ENCODE measurements around the gene UNC93A.
A peak's percentile ranks its signal among the peaks of the same experiment; 100 is the strongest.

The UNC93A gene

GRCh38 chr6:167293088-167293589 is 2.0 kb downstream of the UNC93A start:
- no peak for DNase-seq (ENCODE audit: low spot score)

DNA sequence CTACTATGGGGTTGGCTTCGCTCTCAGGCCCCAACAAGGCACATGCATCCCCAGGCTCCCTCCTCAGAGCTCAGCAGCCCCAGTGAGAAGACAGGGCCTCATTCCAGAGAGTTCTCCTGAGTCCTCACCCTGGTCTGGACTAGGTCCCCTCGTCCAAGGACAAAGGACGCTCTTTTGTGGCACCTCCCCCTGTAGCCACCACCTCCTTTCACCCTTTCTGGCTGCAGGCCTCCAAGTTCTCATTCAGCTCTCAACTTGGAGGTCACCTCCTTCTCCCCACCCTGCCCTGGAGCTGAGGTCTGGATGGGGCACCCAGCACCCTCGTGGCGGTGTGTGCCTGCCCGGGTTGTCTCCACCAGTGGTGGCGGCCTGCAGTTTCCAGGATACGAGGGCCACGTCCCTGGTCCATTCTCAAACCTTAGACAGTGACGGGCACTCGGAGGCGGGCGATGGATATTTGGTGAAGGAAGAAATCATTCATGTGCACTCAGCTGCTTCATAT is 2.5 kb downstream of the UNC93A start:
- DNase-seq (ENCODE audit: low spot score), result no peak

DNA sequence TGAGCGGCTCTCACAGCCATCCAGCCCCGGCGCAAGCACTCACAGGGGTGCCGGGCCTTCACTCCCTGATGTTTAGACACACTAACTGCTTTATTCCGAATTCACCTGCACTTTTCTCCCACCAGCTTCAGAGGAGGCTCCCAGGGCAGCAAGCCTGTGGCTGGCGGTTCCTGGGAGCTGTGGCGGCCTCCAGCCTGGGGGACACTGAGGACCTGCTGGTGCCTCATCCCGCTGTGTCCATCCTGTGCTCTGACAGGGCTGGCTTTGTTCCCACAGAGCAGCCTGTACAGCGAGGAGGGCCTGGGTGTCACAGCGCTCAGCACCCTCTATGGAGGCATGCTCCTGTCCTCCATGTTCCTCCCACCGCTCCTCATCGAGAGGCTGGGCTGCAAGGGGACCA is 3.1 kb downstream of the UNC93A start:
- DNase-seq (ENCODE audit: low spot score), result no peak

DNA sequence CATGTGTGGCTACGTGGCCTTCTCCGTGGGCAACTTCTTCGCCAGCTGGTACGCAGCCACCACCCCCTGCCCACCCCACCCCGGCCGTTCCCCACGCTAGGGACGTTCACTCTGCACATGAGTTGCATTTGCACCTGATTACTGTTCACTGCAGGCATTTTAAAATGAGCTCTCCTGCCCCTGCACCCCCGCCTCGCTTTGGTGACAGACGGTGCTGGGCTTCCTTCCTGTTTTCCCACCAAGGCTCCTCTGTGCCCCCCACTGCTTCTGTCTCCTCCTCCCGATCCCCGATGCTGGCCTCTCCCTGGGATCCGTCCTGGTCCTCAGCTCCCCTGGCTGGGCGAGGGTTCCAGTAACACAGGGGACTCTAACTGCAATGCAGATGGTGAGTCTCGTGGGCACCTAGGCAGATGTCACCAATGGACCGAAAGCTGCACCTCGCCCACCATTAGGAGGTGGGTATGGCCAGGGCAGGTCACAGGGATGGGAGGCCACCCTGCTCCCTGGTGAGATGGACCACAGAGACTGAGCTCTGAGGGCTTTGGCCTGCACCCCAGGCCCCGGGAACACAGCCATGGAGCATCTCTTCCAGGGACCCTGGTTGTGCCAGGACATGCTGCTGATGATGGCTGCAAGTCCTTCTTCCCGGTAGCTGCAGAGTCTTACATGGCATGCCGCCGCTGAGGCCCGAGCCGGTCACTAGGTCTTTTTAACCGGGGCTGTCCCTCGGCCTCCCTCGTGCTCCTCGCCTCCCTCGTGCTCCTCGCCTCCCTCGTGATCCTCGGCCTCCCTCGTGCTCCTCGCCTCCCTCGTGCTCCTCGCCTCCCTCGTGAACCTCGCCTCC is 3.8 kb downstream of the UNC93A start:
- DNase-seq (ENCODE audit: low spot score), result no peak

GRCh38 chr6:167295495-167296292 is 4.6 kb downstream of the UNC93A start:
- DNase-seq (ENCODE audit: low spot score), result no peak

DNA sequence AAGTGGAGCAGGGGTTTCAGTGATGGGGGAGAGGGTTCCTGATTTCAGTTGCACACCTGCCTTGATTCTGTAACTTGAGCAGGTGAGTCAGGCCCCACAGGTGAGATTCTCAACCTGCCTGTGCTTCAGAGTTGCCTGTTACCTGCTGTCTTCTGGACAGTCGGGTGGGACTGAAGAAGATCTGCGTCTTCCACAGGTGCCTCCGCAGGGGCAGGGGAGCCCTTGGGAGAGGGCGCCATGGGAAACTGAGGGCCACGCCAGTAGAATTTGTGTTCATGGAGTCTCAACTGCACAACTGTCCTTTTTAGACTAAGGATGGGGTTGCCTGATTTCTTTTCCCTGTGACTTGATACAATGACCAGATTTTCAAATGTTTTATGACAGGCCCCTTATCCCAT is 5.2 kb downstream of the UNC93A start:
- DNase-seq (ENCODE audit: low spot score), result no peak

DNA sequence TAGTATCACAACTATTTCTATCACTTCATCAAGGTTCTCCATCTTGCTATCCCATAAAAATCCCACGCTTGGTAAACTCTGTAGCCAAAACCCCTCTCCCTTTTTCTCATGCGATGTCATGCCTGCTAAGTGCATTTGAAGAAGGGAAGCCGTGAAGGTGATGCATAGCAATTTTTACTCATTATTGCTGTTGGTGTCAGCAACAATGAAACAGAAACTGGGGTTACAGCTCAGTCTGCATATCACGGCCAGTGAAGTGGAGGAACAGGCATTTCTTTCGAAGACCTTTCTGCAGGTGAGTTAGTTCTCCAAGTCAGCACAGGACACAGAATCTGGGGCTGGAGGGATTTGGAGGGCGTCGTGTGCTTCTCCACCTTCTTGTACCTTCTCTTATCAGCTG is 5.8 kb downstream of the UNC93A start:
- peak; percentile 17 for DNase-seq (ENCODE audit: low spot score)

DNA sequence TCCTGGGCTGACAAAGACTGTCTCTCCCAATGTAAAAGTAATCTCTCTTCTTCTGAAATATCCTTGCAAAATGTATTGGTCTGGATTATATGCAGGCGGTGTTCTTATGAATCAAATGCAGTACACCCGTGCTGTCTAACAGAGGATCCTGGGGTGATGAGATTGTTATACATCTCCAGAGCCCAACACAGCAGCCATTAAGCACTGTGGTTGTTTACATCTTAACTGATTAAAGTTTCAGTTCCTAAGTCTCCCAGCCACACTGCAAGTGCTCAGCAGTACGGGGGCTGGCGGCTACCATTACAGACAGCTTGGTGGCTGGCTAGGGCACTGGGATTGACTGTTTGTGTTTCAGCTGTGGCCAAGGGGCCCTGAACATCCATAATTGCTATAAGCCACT is 7.0 kb downstream of the UNC93A start:
- no peak for DNase-seq (ENCODE audit: low spot score)

DNA sequence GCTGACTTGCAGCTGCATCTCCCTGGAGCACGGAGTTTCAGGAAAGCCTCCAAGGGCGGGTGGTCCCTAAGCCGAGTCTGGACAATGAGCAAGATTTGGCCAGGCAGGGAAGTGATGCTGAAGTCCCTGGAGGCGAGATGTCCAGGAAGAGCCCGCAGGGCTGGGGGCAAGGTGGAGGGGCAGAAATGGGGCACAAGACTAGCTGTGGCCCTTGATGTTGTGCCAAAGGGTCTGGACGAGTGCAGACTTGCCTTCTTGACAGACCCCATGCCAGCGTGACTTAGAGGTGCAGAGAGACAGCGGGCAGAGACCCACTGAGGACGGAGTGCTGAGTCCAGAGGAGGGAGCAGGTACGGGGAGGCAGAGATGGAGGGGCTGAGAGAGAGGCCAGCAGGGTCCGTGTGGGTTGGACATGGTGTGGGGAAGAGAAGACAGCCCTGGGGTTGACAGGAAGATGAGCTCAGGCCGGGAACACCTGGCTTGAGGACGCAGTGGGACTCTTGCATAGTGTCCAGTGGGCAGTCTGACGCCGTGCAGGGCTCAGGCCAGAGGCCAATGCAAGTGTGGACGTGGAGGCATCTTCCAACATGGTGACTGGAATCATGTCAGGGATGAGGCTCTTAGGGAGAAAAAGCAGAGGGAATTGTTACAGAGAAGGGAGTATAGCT is 8.7 kb downstream of the UNC93A start:
- no peak for DNase-seq (ENCODE audit: low spot score)

GRCh38 chr6:167300902-167301777 is 10.0 kb downstream of the UNC93A start:
- DNase-seq (ENCODE audit: low spot score), result no peak

GRCh38 chr6:167302074-167302473 is 11.0 kb downstream of the UNC93A start:
- DNase-seq (ENCODE audit: low spot score), result no peak

- no peak for DNase-seq (ENCODE audit: low spot score)
Measured at GRCh38 chr6:167302796-167303195, 11.7 kb downstream of the UNC93A start.

DNA sequence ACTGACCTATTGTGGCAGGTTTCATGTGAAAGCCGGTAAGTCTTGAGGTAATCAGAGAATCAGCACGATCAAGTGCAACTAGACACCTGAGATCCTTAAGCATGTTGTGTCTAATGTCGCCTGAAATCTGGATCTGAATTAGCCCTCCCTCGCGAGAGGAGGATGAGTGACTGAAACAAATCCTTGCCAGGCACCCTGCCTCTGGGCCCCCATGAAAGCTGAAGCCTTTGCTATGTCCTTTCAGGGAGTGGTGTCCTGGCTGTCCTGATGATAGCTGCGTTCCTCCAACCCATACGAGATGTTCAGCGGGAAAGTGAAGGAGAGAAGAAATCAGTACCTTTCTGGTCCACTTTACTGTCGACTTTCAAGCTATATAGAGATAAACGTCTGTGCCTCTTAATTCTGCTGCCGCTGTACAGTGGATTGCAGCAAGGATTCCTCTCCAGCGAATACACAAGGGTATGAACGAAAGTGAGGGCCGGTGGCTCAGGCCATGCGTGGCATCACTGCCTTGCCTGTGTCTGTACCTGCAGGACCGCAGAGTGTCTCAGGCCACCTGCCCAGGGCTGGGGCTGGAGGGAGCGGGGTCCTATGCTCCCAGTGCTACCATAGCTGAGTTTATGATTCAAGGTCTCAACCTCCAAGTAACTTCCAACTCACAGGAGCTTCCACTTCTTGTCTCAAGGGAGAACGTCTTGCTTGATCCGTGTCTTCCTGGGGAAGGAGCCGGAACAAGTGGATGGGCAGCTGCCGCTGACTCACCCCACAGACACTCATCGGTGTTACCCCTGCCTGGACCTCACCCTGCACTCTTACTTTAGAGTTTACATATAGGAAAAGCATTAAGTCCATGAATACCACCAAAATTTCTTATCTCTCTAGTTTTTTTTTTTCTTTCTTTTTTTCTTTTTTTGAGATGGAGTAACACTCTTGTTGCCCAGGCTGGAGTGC is 12.8 kb downstream of the UNC93A start:
- DNase-seq (ENCODE audit: low spot score), result no peak

DNA sequence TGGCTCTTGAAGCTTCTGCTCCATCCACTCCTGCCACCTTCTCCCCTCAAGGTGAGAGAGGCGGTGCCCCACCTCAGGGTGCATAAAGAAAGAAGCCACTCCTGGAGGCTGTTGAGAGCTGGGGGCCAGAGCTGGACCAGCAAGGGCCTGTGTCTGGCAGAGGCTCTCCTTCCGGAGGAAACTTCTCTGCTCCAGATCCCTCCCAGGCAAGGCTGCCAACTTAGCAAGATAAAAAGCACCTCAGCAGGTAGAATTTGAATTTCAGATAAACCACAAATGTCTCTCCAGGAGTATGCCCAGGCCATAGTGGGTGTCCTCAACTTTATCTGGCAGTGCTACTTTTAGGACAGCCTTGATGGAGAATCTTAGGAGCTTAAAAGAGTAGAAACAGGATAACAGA is 13.8 kb downstream of the UNC93A start:
- DNase-seq (ENCODE audit: low spot score), result no peak

- no peak for DNase-seq (ENCODE audit: low spot score)
Measured at GRCh38 chr6:167305796-167306195, 14.7 kb downstream of the UNC93A start.

GRCh38 chr6:167306401-167306998 is 15.4 kb downstream of the UNC93A start:
- no peak for DNase-seq (ENCODE audit: low spot score)

DNA sequence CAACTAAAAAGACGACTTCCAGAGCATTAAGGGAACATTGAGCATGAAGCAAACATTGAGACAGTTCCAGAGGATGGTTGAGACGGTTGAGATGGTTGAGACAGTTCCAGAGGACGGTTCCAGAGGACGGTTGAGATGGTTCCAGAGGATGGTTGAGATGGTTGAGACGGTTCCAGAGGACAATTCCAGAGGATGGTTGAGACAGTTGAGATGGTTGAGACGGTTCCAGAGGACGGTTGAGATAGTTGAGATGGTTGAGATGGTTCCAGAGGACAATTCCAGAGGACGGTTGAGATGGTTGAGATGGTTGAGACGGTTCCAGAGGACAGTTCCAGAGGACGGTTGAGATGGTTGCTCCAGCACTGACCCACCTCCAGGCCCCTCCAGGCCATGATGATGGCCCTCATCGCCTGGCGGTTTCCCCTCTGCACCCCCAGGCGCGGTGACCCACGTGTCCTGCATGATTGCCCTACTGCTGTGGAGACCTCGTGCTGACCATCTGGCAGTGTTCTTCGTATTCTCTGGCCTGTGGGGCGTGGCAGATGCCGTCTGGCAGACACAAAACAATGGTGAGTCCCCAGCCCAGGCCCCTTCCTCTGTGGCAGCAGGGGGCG is 16.3 kb downstream of the UNC93A start:
- DNase-seq (ENCODE audit: low spot score), result no peak

DNA sequence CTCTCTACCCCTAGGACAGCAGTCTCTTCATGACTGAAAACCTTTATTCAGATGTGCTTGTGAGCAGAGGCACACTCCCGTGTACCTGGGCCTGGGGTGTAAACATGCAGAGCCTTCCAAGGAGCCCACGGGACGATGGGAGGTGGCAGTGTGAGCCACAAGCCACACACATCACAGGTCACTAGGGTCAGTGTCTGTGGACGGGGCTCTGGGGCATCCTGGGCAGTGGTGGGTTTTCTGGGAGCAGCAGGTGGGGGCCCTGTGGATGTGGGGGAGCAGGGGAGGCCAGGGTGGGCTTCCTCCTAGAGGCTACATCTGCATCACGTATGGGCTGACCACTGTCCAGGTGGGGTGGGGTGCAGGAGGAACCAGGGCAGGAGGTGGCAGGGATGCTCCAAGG is 17.1 kb downstream of the UNC93A start:
- no peak for DNase-seq (ENCODE audit: low spot score)

Data from activated CD4-positive, alpha-beta T cell treated with anti-CD3 and anti-CD28 coated beads, Interleukin-2, Interleukin-4, amounts not matched to agents 100 ng/mL and 50 ng/mL, durations not matched to agents 16 hours and 8 hours (primary cell).